PC-3 (cell line): ENCODE measurements around the gene CCDC69. TPM values are rescaled to one million over a fixed set of nuclear protein-coding genes. Genes with fewer than 3 reads are reported as not detected.

Experiments
- ATAC-seq: fragments of 200-7000 bp; cut with Tn5 transposase; 2 replicates; pipeline ENCODE4 v1.9.1; 2020; ENCODE audit warnings: mild to moderate bottlenecking, moderate library complexity
- BruUV-seq: library from RNA; stranded (reverse); fragments of 400-500 nt; replicated peaks from 2 replicates; lab custom pipeline; 2021; lab: Mats Ljungman, UMichigan
- CTCF ChIA-PET: fragments of 300-600 bp; sonication (Branson Sonifier 250); formaldehyde crosslinking; loops from one replicate; lab custom pipeline; 2022; ENCODE audit warnings: antibody characterized with exemption; lab: Charles Lee
- POLR2A ChIA-PET: fragments of 300-600 bp; sonication (Branson Sonifier 250); formaldehyde crosslinking; loops from one replicate; lab custom pipeline; 2022; ENCODE audit warnings: antibody characterized with exemption; ENCODE audit not compliant: unreplicated experiment; lab: Charles Lee
- DNase-seq: peaks from one replicate; pipeline ENCODE4 v3.0.0-alpha.2; 2015
- H2AFZ ChIP-seq: fragments of 300-600 bp; sonication (generic); 2 replicates; pipeline ENCODE4 v1.6.0; 2016; ENCODE audit warnings: antibody characterized with exemption, low read length
- H3F3A ChIP-seq: fragments of 300-600 bp; sonication (generic); one replicate; pipeline ENCODE4 v1.6.0; 2017; ENCODE audit warnings: antibody characterized with exemption, low read length, control low read depth, mild to moderate bottlenecking; ENCODE audit not compliant: unreplicated experiment
- H3K27ac ChIP-seq: fragments of 300-600 bp; sonication (generic); 2 replicates; pipeline ENCODE4 v1.5.1; 2016; ENCODE audit warnings: mild to moderate bottlenecking, low read length
- H3K27me3 ChIP-seq: fragments of 300-600 bp; sonication (generic); 2 replicates; pipeline ENCODE4 v1.6.1; 2016; ENCODE audit warnings: low read length, mixed read lengths
- H3K36me3 ChIP-seq: fragments of 300-600 bp; sonication (generic); 2 replicates; pipeline ENCODE4 v1.6.1; 2016; ENCODE audit warnings: low read depth, mixed run types, low read length, mixed read lengths
- H3K4me1 ChIP-seq: fragments of 300-600 bp; sonication (generic); 2 replicates; pipeline ENCODE4 v1.5.1; 2016; ENCODE audit warnings: low read length; ENCODE audit not compliant: insufficient read depth
- H3K4me2 ChIP-seq: fragments of 300-600 bp; sonication (generic); 2 replicates; pipeline ENCODE4 v1.6.0; 2016; ENCODE audit warnings: low read length
- H3K4me3 ChIP-seq: fragments of 300-600 bp; sonication (generic); 2 replicates; pipeline ENCODE4 v1.5.1; 2016; ENCODE audit warnings: mild to moderate bottlenecking, low read length, mixed read lengths
- H3K79me2 ChIP-seq: fragments of 300-600 bp; sonication (generic); 2 replicates; pipeline ENCODE4 v1.6.1; 2017; ENCODE audit warnings: low read length, mixed read lengths
- H3K9ac ChIP-seq: fragments of 300-600 bp; sonication (generic); 2 replicates; pipeline ENCODE4 v1.6.0; 2016; ENCODE audit warnings: mild to moderate bottlenecking, low read length
- H3K9me2 ChIP-seq: fragments of 300-600 bp; sonication (generic); replicated peaks from 2 replicates; pipeline ENCODE4 v1.6.1; 2016; ENCODE audit warnings: mixed run types, low read length, mixed read lengths
- H3K9me3 ChIP-seq: fragments of 300-600 bp; sonication (generic); 2 replicates; pipeline ENCODE4 v1.6.1; 2016; ENCODE audit warnings: low read length, mixed read lengths
- H4K20me1 ChIP-seq: fragments of 300-600 bp; sonication (generic); 2 replicates; pipeline ENCODE4 v1.6.1; 2016; ENCODE audit warnings: low read length, mixed read lengths
- EZH2 ChIP-seq: fragments of 300-600 bp; sonication (generic); IDR thresholded peaks from one replicate; pipeline ENCODE4 v1.6.1; 2017; ENCODE audit warnings: antibody characterized with exemption, mild to moderate bottlenecking, low read length; ENCODE audit not compliant: unreplicated experiment
- EZH2phosphoT487 ChIP-seq: fragments of 300-600 bp; sonication (generic); IDR thresholded peaks from 2 replicates; pipeline ENCODE4 v1.6.1; 2018; ENCODE audit warnings: mild to moderate bottlenecking, antibody characterized with exemption, low read length, borderline replicate concordance
- intact Hi-C: fragments of 100-400 bp; cut with micrococcal nuclease; formaldehyde crosslinking; loops from 2 replicates; pipeline ENCODE4 v1.9.0; 2023
- total RNA-seq: library from RNA; depleted of rRNA; stranded (reverse); fragments of >200 nt; gene quantifications from 2 replicates; pipeline ENCODE4 v1.2.3, GENCODE V29; 2014
- TF ChIP-seq, protein P1 (sequence below): fragments of 300-600 bp; sonication (generic); conservative IDR thresholded peaks from 2 replicates; pipeline ENCODE4 v1.5.1; 2017; ENCODE audit warnings: antibody characterized with exemption, low read depth, mild to moderate bottlenecking, low read length

CCDC69 gene
- total RNA-seq, 1 experiment from 2014 or later: 26.4 TPM

GRCh38 chr5:151227918-151228447, 4.1 kb upstream of the CCDC69 start:
- no peaks in the 10 kb centered on the region for H3F3A ChIP-seq
- no TSS peak for BruUV-seq
- no peak overlapping the region for H3K9ac ChIP-seq
- no peaks in the 10 kb centered on the region for H3K9me2 ChIP-seq
- ChIA-PET CTCF (no interaction called here), POLR2A (no interaction called here)
- H3K9me3 ChIP-seq: no peaks in the 10 kb centered on the region
- no peaks in the 10 kb centered on the region for H3K36me3 ChIP-seq
- H3K27ac ChIP-seq: no peak overlapping the region
- ATAC-seq (no peak), DNase-seq (no peak)
- H3K27me3 ChIP-seq: no peaks in the 10 kb centered on the region
- TF ChIP-seq EZH2phosphoT487 (no peak), EZH2 (no peak)
- TF ChIP-seq, protein P1, sequence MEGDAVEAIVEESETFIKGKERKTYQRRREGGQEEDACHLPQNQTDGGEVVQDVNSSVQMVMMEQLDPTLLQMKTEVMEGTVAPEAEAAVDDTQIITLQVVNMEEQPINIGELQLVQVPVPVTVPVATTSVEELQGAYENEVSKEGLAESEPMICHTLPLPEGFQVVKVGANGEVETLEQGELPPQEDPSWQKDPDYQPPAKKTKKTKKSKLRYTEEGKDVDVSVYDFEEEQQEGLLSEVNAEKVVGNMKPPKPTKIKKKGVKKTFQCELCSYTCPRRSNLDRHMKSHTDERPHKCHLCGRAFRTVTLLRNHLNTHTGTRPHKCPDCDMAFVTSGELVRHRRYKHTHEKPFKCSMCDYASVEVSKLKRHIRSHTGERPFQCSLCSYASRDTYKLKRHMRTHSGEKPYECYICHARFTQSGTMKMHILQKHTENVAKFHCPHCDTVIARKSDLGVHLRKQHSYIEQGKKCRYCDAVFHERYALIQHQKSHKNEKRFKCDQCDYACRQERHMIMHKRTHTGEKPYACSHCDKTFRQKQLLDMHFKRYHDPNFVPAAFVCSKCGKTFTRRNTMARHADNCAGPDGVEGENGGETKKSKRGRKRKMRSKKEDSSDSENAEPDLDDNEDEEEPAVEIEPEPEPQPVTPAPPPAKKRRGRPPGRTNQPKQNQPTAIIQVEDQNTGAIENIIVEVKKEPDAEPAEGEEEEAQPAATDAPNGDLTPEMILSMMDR: no peak
- H3K4me1 ChIP-seq: peaks cover 5% of the 10 kb centered on the region; the same call in 1 of the 2 replicates
- H4K20me1 ChIP-seq: no peaks in the 10 kb centered on the region
- no peak overlapping the region for H3K4me3 ChIP-seq
- no peak overlapping the region for H3K4me2 ChIP-seq
- H3K79me2 ChIP-seq: no peaks in the 10 kb centered on the region
- H2AFZ ChIP-seq: no peak overlapping the region
- intact Hi-C loops: no loop called here

DNA sequence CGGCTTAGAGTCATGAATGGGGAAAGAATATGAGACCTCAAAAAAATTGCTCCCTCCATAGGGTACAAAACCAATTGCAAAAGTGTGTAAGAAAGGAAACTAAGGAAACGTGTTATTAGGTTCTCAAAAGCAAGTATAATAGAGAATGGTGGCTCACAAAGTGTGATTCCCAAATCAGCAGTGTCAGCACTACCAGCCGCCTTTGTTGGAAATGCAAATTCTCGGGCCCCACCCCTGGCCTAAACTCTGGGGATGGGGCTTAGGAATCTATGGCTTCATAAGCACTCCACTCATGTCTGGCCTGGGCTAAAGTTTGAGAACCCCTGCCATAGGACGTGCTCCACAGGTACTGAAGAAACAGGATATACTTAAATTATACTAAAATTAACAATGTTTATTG, 1.6 kb upstream of the CCDC69 start:
- intact Hi-C loops: no loop called here
- CTCF ChIA-PET: interaction anchor here (0.6 kb wide), 1 partner anchor 14 kb away, joined by 3 read pairs; no protein-coding TSS in a partner anchor
- H3K4me1 ChIP-seq: peaks cover 19% of the 10 kb centered on the region; the same call in 1 of the 2 replicates
- no peak overlapping the region for H3K4me3 ChIP-seq
- no peaks in the 10 kb centered on the region for H3K9me3 ChIP-seq
- no peaks in the 10 kb centered on the region for H3K27me3 ChIP-seq
- ATAC-seq (no peak), DNase-seq (no peak)
- no peaks in the 10 kb centered on the region for H3K9me2 ChIP-seq
- H3K4me2 ChIP-seq: no peak overlapping the region
- no peak overlapping the region for H3K9ac ChIP-seq
- H4K20me1 ChIP-seq: no peaks in the 10 kb centered on the region
- H2AFZ ChIP-seq: no peak overlapping the region
- POLR2A ChIA-PET: no interaction called here
- no peaks in the 10 kb centered on the region for H3K36me3 ChIP-seq
- H3F3A ChIP-seq: no peaks in the 10 kb centered on the region
- H3K79me2 ChIP-seq: no peaks in the 10 kb centered on the region
- no peak for TF ChIP-seq EZH2phosphoT487
- no peak for TF ChIP-seq EZH2
- TF ChIP-seq, protein P1: no peak
- BruUV-seq: no TSS peak
- no peak overlapping the region for H3K27ac ChIP-seq

DNA sequence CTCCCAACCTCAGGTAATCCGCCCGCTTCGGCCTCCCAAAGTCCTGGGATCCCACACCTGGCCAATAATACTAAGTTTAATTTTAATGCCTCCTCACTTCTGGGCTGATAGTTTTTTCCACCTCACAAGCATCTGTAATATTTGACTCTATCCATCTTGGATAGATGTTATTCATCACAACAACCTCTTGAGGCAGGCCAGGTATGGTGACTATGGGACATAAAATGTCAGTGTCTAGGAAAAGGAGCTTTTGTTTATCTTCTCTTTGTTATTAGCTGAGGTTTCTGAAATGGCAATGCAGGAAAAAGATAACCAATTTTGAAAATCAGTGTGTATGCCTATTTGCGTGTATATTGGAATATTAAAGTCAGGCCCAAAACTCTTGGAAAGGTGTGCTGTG, 1.2 kb upstream of the CCDC69 start:
- TF ChIP-seq, protein P1: no peak
- TF ChIP-seq EZH2 (no peak), EZH2phosphoT487 (no peak)
- DNase-seq (no peak), ATAC-seq (no peak)
- H3K9me2 ChIP-seq: no peaks in the 10 kb centered on the region
- H3K9ac ChIP-seq: no peak overlapping the region
- H3K4me3 ChIP-seq: no peak overlapping the region
- H3K27me3 ChIP-seq: no peaks in the 10 kb centered on the region
- no peaks in the 10 kb centered on the region for H4K20me1 ChIP-seq
- no peaks in the 10 kb centered on the region for H3K36me3 ChIP-seq
- H3K4me2 ChIP-seq: no peak overlapping the region
- CTCF ChIA-PET: interaction anchor here (0.6 kb wide), 1 partner anchor 14 kb away, joined by 3 read pairs; no protein-coding TSS in a partner anchor
- no peaks in the 10 kb centered on the region for H3K79me2 ChIP-seq
- no peak overlapping the region for H3K27ac ChIP-seq
- no peak overlapping the region for H2AFZ ChIP-seq
- H3K4me1 ChIP-seq: peaks cover 19% of the 10 kb centered on the region; the same call in 1 of the 2 replicates
- no peaks in the 10 kb centered on the region for H3F3A ChIP-seq
- no TSS peak for BruUV-seq
- intact Hi-C loops: no loop called here
- no peaks in the 10 kb centered on the region for H3K9me3 ChIP-seq
- POLR2A ChIA-PET: no interaction called here
